Cardiac muscle cell (in vitro differentiated cells and primary cell): Measurements from ENCODE around the gene INSIG1. TPM values are rescaled to one million over a fixed set of nuclear protein-coding genes. Genes with fewer than 3 reads are reported as not detected.

Source experiments
- DNase-seq, 2 donors: peaks; one replicate each; pipeline versions ENCODE4 v3.0.0 to v3.0.0-alpha.2; 2010 to 2017; ENCODE audit warnings: low read depth in 1 of 2, low spot score in 1 of 2
- H3K27ac ChIP-seq: fragments of 200-600 bp; sonication (generic); 2 replicates; pipeline ENCODE4 v1.5.1; 2016
- H3K27me3 ChIP-seq: fragments of 200-600 bp; sonication (generic); 2 replicates; pipeline ENCODE4 v1.6.0; 2016; ENCODE audit warnings: control low read depth
- H3K36me3 ChIP-seq: fragments of 200-600 bp; sonication (generic); 2 replicates; pipeline ENCODE4 v1.5.1; 2016; ENCODE audit warnings: control low read depth
- H3K4me1 ChIP-seq: fragments of 200-600 bp; sonication (generic); 2 replicates; pipeline ENCODE4 v1.8.1; 2017; ENCODE audit warnings: low read depth, mild to moderate bottlenecking, mixed run types
- H3K4me3 ChIP-seq: fragments of 200-600 bp; sonication (generic); 2 replicates; pipeline ENCODE4 v1.5.1; 2016; ENCODE audit warnings: mild to moderate bottlenecking
- H3K9me3 ChIP-seq: fragments of 200-600 bp; sonication (generic); 2 replicates; pipeline ENCODE4 v1.5.1; 2017; ENCODE audit warnings: low read depth, mild to moderate bottlenecking, control low read depth
- polyA plus RNA-seq: library from polyadenylated mRNA; unstranded; fragments of >200 nt; fragmentation: Nextera tagmentation; extraction: Ambion mirVana; gene quantifications from 2 replicates; pipeline ENCODE4 v1.2.1, GENCODE V29; 2016
- total RNA-seq: library from RNA; depleted of rRNA; stranded (reverse); fragments of >200 nt; gene quantifications from 2 replicates; pipeline ENCODE4 v1.2.3, GENCODE V29; 2016
- TF ChIP-seq, protein P1 (sequence below): IDR thresholded peaks from 2 replicates; pipeline ENCODE4 v1.5.1; 2012; ENCODE audit warnings: low read depth, mild to moderate bottlenecking, low read length

The INSIG1 gene
- total and polyA plus RNA-seq, 2 experiments from 2014 or later: 76.3 to 103 TPM

DNA sequence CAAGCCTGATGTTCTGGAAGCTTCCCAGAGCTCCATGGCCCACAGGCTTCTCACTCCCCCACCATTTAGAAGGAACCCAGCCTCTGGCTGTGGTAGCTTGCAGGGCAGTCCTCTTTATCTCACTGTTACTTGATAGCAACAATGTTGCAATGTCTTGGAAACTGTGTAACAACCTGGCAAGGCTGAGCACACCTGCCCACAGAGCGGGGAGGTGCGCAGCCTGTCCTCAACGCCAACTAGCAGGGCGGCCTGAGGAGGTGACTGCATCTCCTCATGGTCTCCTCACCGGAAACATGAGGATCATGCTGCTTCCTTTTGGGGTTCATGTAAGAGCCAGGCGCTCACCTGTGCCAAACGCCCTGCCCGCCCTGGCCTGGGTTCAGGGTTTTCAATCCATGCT, 43.7 kb upstream of the INSIG1 start:
- no peak for DNase-seq
- Histone ChIP-seq H3K27ac (no peak overlapping the region), H3K4me1 (no peaks in the 10 kb centered on the region), H3K36me3 (no peaks in the 10 kb centered on the region), H3K4me3 (no peak overlapping the region), H3K9me3 (no peaks in the 10 kb centered on the region), H3K27me3 (no peaks in the 10 kb centered on the region)
- TF ChIP-seq, protein P1, sequence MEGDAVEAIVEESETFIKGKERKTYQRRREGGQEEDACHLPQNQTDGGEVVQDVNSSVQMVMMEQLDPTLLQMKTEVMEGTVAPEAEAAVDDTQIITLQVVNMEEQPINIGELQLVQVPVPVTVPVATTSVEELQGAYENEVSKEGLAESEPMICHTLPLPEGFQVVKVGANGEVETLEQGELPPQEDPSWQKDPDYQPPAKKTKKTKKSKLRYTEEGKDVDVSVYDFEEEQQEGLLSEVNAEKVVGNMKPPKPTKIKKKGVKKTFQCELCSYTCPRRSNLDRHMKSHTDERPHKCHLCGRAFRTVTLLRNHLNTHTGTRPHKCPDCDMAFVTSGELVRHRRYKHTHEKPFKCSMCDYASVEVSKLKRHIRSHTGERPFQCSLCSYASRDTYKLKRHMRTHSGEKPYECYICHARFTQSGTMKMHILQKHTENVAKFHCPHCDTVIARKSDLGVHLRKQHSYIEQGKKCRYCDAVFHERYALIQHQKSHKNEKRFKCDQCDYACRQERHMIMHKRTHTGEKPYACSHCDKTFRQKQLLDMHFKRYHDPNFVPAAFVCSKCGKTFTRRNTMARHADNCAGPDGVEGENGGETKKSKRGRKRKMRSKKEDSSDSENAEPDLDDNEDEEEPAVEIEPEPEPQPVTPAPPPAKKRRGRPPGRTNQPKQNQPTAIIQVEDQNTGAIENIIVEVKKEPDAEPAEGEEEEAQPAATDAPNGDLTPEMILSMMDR: no peak

DNA sequence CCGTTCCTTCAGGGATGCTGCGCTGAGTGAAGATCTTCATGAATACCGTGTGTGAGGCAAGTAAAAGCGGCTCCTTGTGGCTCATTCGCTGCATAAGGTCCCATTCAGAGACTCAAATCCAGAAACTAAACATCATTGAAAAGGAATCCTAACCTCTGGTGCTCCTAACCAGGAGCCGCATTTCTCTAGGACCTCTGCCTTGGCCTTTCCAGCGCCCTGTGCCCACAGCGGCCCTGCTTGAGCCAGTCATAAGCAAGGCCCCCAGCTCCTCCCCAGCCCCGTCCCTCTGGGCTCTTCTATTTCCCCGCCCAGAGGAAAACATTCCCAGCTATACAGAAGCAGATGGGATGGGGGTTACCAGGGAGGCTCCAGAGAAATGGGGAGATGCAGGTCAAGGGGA, 42.6 kb upstream of the INSIG1 start:
- Histone ChIP-seq H3K27me3 (no peaks in the 10 kb centered on the region), H3K36me3 (no peaks in the 10 kb centered on the region), H3K9me3 (no peaks in the 10 kb centered on the region), H3K4me1 (no peaks in the 10 kb centered on the region), H3K27ac (no peak overlapping the region), H3K4me3 (no peak overlapping the region)
- TF ChIP-seq, protein P1: no peak
- DNase-seq: no peak

DNA sequence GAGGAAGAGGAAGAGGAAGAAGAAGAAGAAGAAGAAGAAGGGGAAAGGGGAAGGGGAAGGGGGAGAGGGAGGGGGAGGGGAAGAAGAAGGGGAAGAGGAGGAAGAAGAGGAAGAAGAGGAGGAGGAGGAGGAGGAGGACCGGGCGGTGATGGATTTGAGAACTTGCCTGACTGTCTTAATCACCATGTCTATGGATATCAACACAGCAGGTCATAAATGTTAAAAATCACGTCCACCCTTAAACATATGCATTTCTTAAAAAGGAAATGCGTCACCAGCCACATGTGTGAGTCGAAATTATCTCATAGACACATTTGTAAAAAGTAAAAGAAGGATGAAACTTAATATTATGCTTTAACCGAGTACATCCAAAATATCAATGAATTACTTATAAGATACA, 42.1 kb upstream of the INSIG1 start:
- DNase-seq: no peak
- Histone ChIP-seq H3K27me3 (no peaks in the 10 kb centered on the region), H3K4me1 (no peaks in the 10 kb centered on the region), H3K9me3 (no peaks in the 10 kb centered on the region), H3K4me3 (no peak overlapping the region), H3K27ac (no peak overlapping the region), H3K36me3 (no peaks in the 10 kb centered on the region)
- TF ChIP-seq, protein P1: no peak

DNA sequence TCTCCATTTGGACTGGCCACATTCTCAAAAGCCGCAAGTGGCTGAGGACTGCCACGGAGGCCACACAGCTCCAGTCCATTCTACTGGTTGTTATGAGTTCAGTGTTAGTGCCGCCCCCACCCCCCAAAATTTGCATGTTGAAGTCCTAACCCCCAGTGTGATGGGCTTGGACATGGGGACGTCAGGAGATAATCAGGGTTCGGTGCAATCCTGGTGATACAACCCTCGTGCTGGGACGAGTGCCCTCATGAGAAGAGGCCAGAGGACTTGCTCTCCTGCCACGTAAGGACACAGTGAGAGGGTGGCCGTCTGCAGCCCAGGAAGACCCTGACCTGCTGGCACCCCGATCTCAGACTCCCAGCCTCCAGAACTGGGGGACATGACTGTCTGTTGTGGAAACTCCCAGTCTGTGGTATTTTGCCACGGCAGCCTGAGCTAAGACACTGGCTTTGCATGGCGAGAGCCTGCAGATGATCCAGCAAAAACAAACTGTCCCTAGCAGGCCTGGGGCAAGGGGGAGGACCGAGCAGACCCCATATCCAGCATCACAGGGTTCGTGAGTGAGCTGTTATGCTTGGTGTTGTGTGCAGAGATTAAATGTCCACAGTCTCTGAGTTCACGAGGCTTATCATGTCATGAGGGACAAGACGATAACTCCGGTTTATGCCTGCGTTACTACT, 41.5 kb upstream of the INSIG1 start:
- Histone ChIP-seq H3K27me3 (no peaks in the 10 kb centered on the region), H3K9me3 (no peaks in the 10 kb centered on the region), H3K36me3 (no peaks in the 10 kb centered on the region), H3K4me3 (no peak overlapping the region), H3K27ac (no peak overlapping the region), H3K4me1 (no peaks in the 10 kb centered on the region)
- DNase-seq: no peak
- TF ChIP-seq, protein P1: no peak

DNA sequence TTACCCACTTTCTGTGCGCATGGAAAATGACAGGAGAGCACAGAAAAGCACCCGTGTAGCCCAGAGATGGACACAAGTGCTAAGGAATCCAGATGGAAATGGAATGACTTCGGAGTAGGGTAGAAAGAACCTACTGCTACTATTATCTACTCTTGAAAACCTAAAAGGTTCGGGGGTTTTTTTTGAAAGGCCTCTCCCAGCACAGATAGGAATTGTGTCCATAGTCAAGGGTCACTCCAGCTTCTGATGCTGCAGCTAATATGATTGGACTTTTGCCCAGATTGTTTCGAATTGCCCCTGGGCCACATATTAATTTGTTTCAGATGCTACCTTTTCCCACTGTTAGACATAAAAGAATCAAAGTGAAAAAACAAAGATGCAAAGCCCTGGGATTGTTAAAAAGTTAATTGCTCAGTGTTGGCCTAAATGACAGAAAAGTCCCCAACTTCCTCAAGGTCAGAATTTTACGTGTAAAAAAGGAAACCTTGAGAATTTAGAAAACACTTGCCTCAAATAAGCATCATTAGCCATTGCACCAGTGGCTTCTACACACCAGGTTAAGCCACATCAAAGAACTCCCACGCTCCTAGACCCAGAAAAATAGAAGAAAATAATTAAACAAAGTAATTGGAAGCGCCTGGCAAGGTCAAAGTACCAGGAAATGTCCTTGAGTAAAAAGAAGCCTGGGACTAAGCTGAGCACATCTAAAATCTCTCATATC, 40.8 kb upstream of the INSIG1 start:
- Histone ChIP-seq H3K27me3 (no peaks in the 10 kb centered on the region), H3K27ac (no peak overlapping the region), H3K4me1 (no peaks in the 10 kb centered on the region), H3K4me3 (no peak overlapping the region), H3K36me3 (no peaks in the 10 kb centered on the region), H3K9me3 (no peaks in the 10 kb centered on the region)
- TF ChIP-seq, protein P1: no peak
- DNase-seq: no peak
